ENCODE data around the gene MFAP2. TPM values are rescaled to one million over a fixed set of nuclear protein-coding genes. Genes with fewer than 3 reads are reported as not detected.
A peak's percentile ranks its signal among the peaks of the same experiment; 100 is the strongest.

MFAP2 gene
- total RNA-seq, 6 donors from 2014 or later, result 2.1 to 21.7 (median 7.2) TPM

DNA sequence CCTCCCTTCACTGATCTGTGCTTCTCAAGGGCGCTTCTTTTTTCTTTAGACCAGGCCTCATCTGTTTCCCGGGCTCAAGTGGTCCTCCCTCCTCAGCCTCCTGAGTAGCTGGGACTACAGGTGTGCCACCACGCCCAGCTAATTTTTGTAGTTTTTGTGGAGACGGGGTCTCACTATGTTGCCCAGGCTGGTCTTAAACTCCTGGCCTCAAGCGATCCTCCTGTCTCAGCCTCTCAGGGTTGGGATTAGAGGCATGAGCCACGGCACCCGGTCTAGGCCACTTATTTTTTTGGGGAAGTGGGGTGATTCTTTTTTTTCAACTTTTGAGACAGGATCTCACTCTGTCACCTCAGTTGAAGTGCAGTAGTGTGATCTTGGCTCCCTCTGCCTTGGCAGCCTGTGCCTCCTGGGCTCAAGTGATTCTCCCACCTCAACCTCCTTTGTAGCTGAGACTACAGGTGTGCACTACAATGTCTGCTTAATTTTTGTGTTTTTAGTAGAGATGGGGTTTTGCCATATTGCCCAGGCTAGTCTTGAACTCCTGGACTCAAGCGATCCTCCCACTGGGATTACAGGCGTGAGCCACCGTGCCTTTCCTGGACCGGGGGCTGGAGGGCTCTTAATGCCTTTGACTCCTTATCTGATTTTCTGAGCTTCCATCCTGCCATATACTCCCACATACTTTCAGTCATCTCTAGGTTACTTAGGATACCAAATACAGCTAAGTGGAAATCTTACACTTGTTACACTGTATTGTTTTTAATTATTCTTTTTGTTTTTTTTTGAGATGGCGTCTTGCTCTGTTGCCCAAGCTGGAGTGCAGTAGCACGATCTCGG is 18.9 kb downstream of the MFAP2 start:
- ATAC-seq (ENCODE audit: low FRiP score in 2 of 2) (no peak), DNase-seq (no peak)
- Histone ChIP-seq H3K27ac (peak overlapping the region in 2 of 4 donors; percentile 56 to 78), H3K36me3 (peaks cover 0 to 25% (median 12%) of the 10 kb centered on the region in 4 donors), H3K4me3 (peak overlapping the region in 3 of 4 donors; percentile 51 to 58 (median 51)), H3K4me1 (peaks cover 4 to 15% (median 9%) of the 10 kb centered on the region in 4 donors), H3K9me3 (no peaks in the 10 kb centered on the region), H3K27me3 (no peaks in the 10 kb centered on the region)
- TF ChIP-seq POLR2AphosphoS5 (IDR thresholded peaks at IDR 0.05) (no peak), EP300 (IDR thresholded peaks at IDR 0.05) (no peak), POLR2A (IDR thresholded peaks at IDR 0.05) (no peak)
- TF ChIP-seq, protein P1, sequence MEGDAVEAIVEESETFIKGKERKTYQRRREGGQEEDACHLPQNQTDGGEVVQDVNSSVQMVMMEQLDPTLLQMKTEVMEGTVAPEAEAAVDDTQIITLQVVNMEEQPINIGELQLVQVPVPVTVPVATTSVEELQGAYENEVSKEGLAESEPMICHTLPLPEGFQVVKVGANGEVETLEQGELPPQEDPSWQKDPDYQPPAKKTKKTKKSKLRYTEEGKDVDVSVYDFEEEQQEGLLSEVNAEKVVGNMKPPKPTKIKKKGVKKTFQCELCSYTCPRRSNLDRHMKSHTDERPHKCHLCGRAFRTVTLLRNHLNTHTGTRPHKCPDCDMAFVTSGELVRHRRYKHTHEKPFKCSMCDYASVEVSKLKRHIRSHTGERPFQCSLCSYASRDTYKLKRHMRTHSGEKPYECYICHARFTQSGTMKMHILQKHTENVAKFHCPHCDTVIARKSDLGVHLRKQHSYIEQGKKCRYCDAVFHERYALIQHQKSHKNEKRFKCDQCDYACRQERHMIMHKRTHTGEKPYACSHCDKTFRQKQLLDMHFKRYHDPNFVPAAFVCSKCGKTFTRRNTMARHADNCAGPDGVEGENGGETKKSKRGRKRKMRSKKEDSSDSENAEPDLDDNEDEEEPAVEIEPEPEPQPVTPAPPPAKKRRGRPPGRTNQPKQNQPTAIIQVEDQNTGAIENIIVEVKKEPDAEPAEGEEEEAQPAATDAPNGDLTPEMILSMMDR (IDR thresholded peaks at IDR 0.05), result no peak
- WGBS, 2 donors, result 82 to 83% methylated on average over 14 of the region's 14 CpGs

DNA sequence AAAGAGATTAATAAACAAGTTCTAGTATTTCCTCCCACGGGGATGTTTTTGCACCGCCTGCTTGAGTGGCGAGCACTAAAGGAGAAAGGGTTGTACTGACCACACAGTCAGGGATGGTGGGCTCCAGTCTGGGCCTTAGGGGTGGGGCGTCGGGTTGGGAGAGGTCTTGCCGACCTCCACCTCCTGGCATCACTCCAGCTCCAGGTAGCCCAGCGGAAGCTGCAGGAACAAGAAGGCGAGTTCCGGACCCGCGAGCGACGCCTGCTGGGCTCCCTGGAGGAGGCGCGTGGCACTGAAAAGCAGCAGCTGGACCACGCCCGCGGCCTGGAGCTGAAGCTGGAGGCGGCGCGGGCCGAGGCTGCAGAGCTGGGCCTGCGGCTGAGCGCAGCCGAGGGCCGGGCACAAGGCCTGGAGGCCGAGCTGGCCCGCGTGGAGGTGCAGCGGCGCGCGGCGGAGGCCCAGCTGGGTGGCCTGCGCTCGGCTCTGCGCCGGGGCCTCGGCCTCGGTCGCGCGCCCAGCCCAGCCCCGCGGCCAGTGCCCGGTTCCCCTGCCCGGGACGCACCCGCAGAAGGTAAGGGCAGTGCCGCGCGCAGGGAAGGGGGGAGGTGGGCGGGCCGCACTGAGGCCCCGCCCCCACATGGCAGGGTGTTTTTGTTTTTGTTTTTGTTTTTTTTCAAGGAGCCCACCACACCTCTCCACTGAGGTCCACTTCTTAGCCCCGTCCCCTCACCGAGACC is 19.7 kb downstream of the MFAP2 start:
- 10 to 21% methylated on average over 18 to 24 of the region's 57 CpGs for WGBS, 2 donors
- Histone ChIP-seq H3K4me3 (peak overlapping the region in 3 of 4 donors; percentile 51 to 58 (median 51)), H3K27ac (peak overlapping the region in 3 of 4 donors; percentile 46 to 78 (median 56)), H3K4me1 (peaks cover 4 to 15% (median 9%) of the 10 kb centered on the region in 4 donors), H3K36me3 (peaks cover 0 to 21% (median 8%) of the 10 kb centered on the region in 4 donors), H3K27me3 (no peaks in the 10 kb centered on the region), H3K9me3 (no peaks in the 10 kb centered on the region)
- ATAC-seq (ENCODE audit: low FRiP score in 2 of 2), result peak; percentile 85 to 95
- peak; percentile 91 to 97 for DNase-seq
- TF ChIP-seq POLR2AphosphoS5 (IDR thresholded peaks at IDR 0.05) (no peak), POLR2A (IDR thresholded peaks at IDR 0.05) (peak in 1 of 4 donors; percentile 50), EP300 (IDR thresholded peaks at IDR 0.05) (no peak)
- TF ChIP-seq, protein P1 (IDR thresholded peaks at IDR 0.05), result peak; percentile 68 to 90 (median 85)

DNA sequence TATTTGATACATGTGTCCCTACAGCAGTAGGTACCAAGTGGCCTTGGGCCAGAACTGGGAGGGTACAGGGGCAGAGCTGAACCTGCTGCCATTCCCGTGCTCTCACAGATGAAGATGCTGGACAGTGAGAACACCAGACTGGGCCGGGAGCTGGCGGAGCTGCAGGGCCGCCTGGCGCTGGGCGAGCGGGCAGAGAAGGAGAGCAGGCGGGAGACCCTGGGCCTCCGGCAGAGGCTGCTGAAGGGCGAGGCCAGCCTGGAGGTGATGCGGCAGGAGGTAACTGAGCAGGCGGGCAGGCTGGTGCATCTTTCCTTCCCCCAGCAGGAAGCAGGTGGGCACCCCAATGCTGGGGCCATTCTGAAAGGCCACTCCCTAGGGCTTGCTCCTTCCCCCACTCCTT is 21.9 kb downstream of the MFAP2 start:
- Histone ChIP-seq H3K4me1 (peaks cover 4 to 15% (median 8%) of the 10 kb centered on the region in 4 donors), H3K36me3 (peaks cover 0 to 31% (median 10%) of the 10 kb centered on the region in 4 donors), H3K9me3 (no peaks in the 10 kb centered on the region), H3K27me3 (no peaks in the 10 kb centered on the region), H3K27ac (no peak overlapping the region), H3K4me3 (no peak overlapping the region)
- 93 to 98% methylated on average over 10 to 11 of the region's 12 CpGs for WGBS, 2 donors
- TF ChIP-seq POLR2AphosphoS5 (IDR thresholded peaks at IDR 0.05), result no peak
- no peak for TF ChIP-seq EP300 (IDR thresholded peaks at IDR 0.05)
- TF ChIP-seq POLR2A (IDR thresholded peaks at IDR 0.05), result no peak
- TF ChIP-seq, protein P1 (IDR thresholded peaks at IDR 0.05), result no peak
- DNase-seq (peak in 1 of 2 donors; percentile 71), ATAC-seq (ENCODE audit: low FRiP score in 2 of 2) (no peak)

DNA sequence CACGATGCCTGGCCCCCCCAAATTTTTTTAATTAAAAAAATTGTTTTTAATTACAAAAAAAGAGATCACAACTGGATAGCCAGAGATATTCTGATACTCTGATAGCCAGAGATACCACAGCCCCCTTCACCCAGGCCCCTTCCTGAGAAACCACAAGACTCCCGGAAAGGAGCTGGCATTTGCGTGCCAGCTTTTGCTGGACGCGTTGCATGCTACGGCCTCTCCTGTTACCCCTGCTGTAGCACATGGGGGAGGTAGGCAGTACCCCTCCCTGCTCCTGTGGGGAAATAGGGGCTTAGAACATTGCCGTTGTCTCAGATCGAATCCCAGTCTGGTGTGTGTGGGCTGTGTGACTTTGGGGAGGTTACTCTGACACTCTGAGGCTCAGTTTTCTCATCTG is 22.7 kb downstream of the MFAP2 start:
- peaks cover 0 to 31% (median 10%) of the 10 kb centered on the region in 4 donors for H3K36me3 ChIP-seq
- no peak overlapping the region for H3K27ac ChIP-seq
- 72 to 74% methylated on average over 7 to 8 of the region's 8 CpGs for WGBS, 2 donors

More for the DNA sequence above, 22.7 kb downstream of the MFAP2 start:
- ATAC-seq (ENCODE audit: low FRiP score in 2 of 2), result no peak
- Histone ChIP-seq H3K9me3 (no peaks in the 10 kb centered on the region), H3K4me3 (no peak overlapping the region), H3K27me3 (no peaks in the 10 kb centered on the region), H3K4me1 (peaks cover 4 to 15% (median 8%) of the 10 kb centered on the region in 4 donors)
- TF ChIP-seq POLR2A (IDR thresholded peaks at IDR 0.05) (no peak), EP300 (IDR thresholded peaks at IDR 0.05) (no peak), POLR2AphosphoS5 (IDR thresholded peaks at IDR 0.05) (no peak)
- TF ChIP-seq, protein P1 (IDR thresholded peaks at IDR 0.05), result no peak
- DNase-seq, result no peak
